ENCODE measurements around the gene LRRC66.

The LRRC66 gene

DNA sequence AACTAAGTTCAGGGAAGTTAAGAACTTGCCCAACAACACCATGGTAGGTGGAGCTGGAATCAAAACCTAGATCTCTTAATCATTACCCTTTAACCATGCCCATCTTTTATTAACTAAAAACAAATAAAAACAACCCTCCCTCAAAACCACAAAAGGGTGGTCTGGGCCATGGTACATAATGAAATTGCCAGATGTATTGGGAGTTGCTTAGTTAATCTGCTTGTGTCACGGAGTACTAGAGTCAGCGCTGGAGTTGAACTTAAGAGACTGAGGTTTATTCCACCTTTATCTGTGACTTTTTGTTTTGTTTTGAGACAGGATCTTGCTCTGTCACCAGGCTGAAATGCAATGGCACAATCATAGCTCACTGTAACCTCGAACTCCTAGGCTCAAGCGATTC is 13.3 kb downstream of the LRRC66 start:
- DNase-seq: no peak

DNA sequence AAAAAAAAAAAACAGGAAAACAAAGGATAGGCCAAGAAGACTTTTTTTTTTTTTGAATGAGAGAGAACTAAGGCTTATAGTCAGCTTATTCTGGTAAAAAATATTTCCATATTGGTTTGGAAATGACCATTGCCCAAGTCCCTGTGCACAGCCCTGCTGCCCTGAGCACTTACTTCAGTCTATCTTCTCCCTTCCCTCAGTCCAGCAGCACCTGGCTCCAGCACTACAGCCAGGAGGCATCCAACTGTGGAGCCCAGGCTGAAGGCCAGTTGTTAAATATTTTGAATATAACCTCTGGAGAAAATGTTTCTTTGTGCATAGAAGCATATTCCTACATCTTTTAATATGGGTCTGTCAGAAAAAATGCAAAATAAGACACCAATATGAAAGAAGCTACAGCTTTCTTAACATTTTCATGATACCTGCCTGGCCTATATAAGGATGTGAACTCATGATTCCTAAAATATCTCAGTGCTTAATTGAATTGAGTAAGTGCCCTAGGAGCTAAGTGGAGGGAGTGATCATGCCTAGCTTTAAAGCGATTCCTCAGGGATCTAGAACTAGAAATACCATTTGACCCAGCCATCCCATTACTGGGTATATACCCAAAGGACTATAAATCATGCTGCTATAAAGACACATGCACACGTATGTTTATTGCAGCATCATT is 14.4 kb downstream of the LRRC66 start:
- DNase-seq: no peak

DNA sequence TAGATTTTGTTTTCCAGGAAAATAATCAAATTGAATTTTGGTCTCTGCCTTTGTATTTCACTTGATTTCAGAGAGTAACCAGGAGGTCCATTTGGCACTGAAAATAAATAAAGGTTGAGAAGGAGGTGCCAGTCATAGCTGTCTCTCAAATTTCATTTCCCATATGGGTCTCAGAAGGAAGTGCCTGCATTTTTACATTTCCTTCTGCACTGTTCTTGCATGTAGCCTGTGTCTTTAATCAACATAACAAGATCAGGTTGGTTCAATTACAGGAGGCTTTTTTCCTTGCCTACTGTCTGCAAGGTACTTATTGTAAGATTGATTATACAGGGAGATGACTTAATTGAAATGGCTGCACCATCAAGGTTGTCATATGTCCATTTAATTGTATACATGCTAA is 15.7 kb downstream of the LRRC66 start:
- no peak for DNase-seq

DNA sequence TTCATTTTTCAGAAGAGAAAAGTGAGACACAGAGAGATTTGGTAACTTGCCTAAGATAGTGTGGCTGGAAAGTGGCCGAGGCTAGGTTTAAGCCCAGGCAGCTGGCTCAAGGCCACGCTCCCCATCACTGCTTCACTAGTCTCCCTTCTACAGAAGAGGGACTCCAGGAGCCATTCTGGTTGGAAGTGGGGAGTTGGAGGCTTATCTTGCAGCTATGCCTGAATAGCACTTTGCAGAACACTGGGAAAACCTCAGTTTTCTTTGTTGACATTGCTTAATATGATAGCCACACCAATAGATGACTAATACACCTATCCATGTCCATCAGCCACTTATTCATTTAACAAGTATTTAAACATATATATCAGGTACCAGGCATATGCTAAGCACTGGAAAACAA is 18.5 kb downstream of the LRRC66 start:
- DNase-seq: no peak

DNA sequence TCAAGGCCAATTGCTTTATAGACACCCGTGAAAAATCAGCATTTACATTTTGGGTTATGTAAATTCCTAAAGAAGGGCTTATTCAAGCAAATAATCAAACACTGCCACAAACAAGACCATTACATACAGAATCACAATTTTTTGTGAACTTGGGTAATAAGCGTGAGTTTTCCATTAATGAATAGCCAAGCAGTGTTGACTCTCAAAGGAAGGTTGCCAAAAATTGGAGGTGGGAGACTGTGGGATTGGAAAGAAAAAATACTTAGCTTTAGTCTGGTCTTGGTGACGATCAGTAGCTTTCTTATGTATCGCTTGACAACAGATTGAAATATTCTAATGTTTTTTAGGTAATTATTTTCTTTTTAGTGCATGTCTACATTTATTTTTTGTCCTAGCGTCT is 20.9 kb downstream of the LRRC66 start:
- DNase-seq: no peak

DNA sequence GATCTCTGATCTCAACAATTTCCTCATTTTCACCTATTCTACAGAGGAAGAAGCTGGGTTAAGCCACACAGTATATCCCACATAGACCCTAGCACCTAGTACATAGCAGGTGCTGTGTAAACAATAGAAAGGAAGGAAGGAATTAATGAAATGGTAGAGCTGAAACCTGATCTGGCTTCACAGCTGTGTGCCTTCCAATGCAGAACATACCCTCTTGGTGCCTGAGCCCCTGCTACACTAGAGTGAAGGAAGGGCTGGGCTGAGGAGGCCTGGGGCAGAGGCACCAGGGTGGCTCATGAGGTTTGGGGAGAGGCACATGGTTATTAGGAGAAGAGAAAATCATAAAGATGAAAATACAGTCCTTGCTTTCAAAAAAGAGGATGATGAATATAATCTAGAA is 21.3 kb downstream of the LRRC66 start:
- DNase-seq: no peak

DNA sequence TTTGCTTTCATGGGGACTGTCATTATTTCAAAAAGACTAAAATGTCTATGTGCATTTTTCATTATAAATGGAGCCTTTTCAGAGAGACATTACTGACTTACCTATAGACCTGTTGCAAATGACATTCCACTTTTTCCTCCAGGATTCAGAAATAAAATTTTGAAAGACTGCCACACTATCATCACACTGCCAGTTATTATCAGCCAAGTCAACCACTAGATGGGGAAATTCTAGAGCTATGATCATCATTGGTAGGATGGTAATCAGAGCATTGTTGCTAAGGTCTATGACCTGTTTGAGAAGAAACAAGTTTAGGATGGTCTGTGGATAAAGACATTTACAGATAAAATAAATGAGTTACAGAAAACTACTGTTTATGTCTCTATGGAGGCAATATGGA is 22.5 kb downstream of the LRRC66 start:
- no peak for DNase-seq

DNA sequence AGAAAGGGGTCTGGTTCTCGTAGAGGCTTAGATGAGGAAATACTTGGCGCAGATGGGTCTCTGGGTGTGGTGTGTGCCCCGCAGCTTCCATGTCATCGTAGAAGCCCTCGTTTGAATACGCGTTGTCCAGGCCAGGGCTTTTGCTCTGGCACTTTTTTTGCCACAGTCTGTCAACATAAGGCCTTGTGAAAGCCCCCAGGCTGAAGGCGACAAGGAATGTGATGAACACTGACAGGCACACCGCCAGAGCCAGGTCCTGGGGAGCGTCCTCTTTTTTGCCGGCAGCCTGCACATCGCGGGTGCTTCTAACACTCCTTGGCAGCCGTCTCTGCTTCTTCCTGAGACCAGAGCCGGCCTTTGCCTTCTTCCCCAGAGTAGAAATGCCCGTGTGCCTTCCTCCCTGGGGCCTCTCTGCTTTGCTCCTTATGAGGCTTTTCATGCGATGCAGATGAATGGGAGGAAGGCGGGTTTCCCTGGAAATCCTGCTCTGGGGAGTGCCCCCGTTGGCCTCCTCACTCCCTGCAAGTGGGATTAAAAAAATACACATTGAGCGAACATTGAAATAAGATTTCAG is 24.4 kb downstream of the LRRC66 start:
- DNase-seq: no peak

DNA sequence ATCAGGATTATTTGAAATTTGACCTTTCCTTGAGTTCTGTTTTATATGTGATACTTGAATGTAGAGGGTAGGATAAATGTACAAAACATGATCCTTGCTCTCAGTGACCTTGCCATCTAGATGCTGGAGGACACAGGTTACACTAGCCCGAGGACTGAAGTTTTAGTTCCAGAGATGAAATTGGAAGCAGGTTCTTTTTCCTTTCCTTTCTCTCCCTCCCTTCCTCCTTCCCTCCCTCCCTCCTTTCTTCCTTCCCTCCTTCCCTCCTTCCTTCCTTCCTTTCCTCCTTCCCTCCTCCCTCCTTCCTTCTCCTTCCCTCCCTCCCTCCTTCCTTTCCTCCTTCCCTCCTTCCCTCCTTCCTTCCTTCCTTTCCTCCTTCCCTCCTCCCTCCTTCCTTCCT is 54.3 kb downstream of the LRRC66 start:
- no peak for DNase-seq

DNA sequence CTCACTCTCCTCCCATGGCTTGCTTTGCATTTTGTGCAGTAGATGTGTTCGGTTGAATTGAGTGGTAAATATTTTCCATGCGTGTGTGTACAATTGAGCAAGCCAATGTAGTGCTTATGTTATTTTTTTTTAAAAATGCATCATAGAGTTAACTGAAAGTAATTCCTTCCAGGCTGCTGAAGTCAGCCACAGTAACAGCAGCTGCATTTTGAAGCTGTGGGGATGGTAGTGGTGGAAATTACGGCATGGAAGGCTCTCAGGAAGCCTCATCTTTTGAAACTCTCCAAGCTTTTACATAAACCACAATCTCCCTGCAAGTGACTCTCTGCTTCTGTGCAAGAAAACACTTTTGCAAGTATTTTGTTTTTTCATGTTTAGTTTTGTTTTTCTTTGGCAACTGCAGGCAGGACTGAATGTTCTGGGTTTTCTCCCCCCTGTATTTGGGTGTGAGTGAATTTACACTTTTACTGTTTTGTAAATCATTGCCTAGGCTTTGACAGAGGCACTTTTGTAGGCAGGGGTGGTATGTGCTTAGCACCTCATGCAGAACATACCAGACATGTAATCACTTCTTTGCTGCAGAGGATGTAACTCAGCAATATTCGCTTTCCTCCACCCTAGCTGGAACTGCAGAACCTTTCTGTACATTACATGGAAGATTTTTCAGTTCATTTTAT is 56.2 kb downstream of the LRRC66 start:
- DNase-seq: no peak

DNA sequence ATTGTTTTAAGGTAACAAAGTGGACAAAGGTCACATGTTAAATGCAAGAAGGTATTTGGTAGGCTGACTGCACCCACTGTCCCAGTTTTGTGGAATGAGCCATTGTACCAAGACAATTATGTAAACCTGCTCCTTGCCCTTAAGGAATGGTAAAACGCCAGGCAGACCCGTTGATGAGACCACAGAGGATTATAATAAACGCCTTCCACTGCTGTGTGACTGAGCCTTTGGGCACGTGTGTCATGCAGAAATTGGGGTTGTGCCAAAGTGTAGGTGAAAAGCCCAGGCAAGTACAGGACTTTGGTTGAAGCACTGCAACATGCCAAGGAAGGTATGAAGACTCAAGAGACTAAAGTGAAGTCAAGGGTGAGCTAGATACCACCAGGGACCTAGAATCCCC is 59.7 kb downstream of the LRRC66 start:
- no peak for DNase-seq

DNA sequence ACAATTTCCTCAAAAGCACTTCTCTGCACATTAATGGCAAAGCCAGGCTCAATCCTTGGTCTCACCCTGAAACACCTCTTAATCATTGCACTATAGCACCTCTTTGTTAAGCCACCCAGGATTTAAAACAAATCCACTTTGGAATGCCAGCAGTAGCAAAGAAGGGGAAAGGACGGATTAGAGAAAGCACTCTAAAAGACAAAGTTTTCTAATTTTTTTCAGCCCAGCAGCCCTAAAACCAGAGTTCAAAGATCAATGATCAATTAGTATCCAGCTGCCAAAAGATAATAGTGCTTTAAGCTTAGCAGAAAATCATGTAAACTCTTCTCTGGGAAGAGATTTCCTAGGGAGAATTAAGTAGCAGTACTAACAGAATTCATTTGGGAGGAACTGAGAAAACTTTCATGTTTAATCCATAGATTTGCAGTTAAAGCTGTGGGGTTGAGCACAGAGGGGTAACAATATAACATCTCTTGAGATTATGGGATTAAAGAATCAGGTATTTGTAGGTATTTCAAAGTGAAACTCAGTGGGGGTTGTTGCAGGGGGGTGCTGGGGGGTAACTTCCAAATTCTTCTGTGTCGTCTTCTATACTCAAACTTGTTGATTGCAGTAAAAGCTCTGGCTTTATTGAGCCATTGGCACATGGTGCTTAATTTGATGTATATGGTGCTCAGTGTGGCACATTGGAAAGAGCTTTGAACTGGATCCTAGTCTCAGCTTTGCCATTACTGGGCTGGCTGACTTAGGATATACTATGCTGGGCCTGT is 61.8 kb downstream of the LRRC66 start:
- DNase-seq: no peak
